HG03558 (cell line): ENCODE data around the gene CPD.
A peak's percentile ranks its signal among the peaks of the same experiment; 100 is the strongest.
"Not testable (repeated sequence)": the region's sequence is repeated elsewhere in the genome, so short reads cannot be mapped to it uniquely, and the experiment has no call there.

ENCODE experiments used
- ATAC-seq: cut with Tn5 transposase; IDR thresholded peaks from one replicate; pipeline ENCODE4 v1.9.1; 2021; ENCODE audit warnings: moderate number of reproducible peaks; ENCODE audit not compliant: unreplicated experiment; ENCODE audit errors: extremely low read depth

CPD gene

DNA sequence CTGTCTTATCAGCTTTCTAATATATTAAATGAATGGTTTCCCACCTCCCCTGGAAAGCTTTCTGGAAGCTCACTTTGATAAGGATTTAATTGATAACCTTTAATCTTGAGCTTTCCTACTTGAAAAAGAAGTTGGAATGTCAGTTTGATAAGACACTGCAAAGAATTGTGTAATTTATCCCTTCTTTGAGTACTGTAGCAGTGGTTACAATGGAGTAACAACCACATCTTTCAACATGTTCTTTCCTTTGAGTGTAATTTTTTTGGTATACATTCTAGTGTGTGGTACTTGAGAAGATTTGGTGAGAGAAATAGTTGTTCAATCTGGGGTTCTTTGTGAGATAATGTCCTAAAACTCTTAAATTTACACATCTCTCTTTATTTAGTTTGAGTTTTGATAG, 43.4 kb downstream of the CPD start:
- no peak for ATAC-seq

DNA sequence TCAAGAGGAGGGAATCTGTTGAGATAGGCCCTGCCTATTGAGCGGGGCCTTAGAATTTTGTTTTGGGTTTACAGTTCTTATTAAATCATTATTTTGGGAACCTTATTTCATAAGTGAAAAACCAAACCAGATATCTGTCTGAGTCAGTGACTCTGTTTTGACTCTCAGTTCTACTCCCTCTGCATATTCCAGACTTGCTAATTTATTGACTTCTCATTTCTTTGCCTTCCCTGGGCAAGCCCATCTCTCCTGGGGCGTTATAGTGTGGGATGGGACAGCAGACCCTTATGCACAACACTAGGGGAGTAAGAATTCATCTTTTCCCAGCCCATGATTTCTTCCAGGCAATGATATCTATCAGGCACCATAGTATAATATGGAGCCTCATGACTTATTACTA, 45.7 kb downstream of the CPD start:
- ATAC-seq: no peak

DNA sequence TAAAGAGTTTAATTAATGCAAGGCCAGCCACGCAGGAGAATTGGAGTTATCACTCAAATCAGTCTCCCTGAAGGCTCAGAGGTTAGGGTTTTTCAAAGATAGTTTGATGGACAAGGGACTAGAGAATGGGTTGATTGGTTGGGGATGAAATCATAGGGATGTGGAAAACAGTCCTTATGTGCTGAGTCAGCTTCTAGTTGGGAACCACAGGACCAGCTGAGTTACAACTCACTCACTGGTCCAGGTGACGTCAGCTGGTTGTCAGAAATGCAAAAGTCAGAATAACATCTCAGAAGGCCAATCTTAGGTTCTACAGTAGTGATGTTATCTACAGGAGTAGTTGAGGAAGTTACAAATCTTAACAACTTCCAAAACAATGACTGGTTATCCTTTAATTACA, 47.6 kb downstream of the CPD start:
- ATAC-seq: no peak

DNA sequence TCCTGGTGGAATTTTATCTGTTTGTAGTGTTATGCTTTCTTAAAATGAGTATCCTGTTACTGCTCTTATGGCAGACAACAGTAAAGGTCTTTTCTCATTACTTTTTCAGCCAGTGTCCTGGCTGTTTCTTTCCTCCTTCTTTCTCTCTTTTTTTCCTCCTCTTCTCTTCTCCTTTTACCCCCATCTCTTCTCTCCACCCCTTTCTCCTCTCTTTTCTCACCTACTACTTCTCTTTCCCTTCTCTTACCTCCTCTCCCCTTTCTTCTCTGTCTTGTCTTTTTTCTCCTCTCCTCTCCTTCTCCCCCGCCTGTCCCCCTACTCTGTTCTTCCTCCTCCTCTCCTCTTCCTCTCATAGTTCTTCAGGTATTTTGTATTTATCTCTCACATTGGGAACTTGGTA, 48.9 kb downstream of the CPD start:
- no peak for ATAC-seq

DNA sequence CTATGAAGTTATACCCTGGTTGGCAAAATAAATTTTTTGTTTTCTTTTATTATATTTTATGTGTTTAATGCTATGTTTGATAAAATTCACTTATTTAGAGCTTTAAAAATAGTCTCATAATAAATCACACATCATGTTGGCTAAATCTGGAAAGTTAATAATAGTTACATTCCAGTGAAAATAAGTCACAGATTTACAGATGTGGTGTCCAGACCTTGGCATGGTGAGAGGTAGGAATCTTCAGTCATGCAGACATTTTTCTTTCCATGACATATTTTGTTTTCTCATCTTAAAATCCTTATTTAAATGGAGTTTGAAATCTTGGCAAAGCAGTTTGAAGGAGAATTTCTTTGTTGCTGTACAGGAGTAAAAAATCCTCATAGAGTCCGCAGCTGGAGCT, 50.4 kb downstream of the CPD start:
- no peak for ATAC-seq

DNA sequence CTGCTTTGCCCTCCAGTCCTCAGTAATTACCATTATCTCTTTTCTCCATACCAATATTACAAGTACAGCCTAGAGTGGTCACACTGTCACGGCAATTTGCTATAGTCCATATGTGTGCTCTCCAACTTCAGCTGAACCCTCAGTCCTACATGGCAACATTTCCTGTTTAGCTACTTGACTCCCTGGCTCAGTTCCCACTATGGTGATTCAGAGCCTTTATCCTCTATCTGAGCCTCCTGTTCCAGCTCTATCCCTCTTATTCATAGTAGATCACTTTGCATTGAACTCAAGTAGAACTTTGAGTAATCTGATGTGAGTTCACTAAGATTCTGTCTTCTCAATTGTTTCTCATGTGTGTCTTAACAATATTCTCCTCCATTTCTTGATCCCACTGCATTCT, 54.8 kb downstream of the CPD start:
- ATAC-seq: no peak

DNA sequence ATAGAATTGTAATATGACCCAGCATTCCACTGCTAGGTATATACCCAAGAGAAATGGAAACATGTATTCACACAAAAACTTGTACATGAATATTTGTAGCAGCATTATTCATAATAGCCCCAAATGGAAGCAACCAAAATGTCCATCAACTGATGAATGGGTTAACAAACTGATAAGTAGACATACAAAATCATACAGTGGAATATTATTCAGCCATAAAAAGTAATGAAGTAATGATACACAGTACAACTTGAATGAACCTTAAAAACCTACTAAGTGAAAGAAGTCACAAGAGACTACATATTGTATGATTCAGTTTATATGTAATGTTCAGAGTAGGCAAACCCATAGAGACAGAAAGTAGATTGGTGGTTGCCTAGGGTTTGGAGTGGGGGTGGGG, 58.0 kb downstream of the CPD start:
- no peak for ATAC-seq

DNA sequence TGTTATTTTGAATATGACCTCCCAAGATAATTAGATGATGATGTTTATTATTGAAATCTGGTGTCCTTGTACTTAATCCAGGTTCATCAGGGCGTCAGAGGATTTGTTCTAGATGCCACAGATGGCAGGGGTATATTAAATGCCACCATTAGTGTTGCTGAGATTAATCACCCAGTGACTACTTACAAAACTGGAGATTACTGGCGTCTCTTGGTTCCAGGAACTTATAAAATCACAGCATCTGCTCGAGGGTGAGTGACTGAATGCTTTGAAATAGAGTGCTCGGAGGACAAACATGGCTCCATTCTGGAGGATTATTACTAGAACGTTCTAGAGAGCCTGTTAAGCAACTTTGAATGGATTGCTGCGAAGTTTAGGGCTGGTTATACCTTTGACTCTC, 65.0 kb downstream of the CPD start:
- no peak for ATAC-seq

DNA sequence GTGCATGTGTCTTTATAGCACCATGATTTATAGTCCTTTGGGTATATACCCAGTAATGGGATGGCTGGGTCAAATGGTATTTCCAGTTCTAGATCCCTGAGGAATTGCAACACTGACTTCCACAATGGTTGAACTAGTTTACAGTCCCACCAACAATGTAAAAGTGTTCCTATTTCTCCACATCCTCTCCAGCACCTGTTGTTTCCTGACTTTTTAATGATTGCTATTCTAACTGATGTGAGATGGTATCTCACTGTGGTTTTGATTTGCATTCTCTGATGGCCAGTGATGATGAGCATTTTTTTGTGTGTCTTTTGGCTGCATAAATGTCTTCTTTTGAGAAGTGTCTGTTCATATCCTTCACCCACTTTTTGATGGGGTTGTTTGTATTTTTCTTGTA, 67.9 kb downstream of the CPD start:
- not testable (repeated sequence) for ATAC-seq

DNA sequence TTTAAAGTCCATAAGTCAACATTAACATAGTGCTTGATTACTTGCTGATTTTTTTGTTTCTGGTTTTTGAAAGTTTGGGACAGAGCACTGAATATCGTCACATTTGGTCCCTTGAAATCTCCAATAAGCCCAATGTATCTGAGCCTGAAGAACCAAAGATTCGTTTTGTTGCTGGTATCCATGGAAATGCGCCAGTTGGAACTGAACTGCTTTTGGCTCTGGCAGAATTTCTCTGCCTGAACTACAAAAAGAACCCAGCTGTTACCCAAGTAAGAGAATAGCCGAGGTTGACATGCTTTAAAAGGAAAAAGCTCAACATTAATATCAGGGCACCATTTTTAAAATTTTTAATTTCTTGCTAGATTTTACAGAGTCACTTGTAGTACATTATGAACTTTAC, 70.8 kb downstream of the CPD start:
- no peak for ATAC-seq

DNA sequence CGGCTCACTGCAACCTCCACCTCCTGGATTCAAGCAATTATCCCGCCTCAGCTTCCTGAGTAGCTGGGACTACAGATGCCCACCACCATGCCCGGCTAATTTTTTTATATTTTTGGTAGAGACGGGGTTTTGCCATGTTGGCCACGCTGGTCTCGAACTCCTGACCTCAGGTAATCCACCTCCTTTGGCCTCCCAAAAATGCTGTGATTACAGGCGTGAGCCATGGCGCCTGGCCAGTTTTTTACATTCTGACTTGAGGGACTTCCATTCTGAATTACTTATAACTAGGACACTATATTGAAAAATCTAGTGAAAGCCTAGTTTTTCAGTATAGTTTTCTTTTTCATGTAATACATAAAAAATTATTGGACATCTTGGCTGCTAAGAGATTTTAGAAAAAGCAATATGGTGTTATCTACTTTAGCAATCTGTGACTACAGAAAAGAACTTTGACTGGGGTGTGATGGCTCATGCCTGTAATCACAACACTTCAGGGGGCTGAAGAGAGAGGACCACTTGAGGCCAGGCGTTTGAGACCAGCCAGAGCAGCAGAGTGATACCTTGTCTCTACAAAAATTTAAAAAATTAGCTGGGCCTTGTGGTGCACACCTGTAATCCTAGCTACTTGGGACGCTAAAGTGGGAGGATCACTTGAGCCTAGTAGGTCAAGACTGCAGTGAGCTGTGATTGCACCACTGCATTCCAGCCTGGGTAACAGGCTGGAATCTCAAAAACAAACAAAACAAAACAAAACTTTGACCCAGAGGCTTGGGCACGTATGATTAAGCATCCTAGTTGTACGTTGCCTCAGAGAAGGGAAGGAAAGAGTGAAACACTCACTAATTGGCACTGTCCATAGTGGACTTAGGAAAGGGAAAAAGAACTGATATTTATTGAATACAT, 71.6 kb downstream of the CPD start:
- no peak for ATAC-seq

DNA sequence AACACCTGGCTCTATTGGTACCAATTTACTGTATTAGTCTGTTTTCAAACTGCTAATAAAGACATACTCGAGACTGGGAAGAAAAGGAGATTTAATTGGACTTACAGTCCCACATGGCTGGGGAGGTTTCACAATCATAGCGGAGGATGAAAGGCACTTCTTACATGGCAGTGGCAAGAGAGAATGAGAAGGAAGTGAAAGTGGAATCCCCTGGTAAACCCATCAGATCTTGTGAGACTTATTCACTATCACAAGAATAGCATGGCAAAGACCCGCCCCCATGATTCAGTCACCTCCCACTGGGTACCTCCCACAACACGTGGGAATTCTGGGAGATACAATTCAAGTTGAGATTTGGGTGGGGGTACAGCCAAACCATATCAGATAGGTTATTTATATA, 75.9 kb downstream of the CPD start:
- ATAC-seq: no peak

DNA sequence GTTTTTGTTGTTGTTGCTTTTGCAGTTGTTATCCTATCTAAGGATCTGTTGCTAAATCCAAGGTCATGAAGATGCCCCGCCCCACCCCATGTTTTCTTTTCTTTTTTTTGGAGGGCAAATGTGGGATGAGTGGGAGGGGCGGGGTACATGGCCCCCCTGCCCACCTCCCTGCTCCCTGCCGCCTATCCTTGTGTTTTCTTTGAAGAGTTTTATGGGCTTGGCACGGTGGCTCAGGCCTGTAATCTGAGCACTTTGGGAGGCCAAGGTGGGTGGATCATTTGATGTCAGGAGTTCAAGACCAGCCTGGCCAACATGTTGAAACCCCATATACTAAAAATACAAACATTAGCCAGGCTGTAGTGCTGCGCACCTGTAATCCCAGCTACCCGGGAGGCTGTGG, 79.6 kb downstream of the CPD start:
- no peak for ATAC-seq

DNA sequence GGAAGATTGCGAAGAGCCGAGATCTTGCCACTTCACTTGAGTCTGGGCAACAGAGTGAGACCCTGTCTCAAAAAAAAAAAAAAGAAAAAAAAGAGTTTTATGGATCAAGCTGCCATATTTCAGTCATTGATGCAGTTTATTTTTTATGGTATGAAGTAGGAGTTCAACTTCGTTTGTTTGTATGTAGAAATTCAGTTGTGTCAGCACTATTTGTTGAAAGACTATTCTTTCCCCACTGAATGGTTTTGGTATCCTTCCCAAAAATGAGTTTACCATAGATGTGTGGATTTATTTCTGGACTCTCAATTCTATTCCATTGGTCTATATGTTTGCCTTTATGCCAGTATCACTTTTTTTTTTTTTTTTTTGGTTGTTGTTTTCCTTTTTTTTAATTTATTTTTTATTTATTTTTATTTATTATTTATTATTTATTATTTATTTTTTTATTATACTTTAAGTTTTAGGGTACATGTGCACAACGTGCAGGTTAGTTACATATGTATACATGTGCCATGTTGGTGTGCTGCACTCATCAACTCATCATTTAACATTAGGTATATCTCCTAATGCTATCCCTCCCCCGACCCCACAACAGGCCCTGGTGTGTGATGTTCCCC, 80.2 kb downstream of the CPD start:
- ATAC-seq: not testable (repeated sequence)

DNA sequence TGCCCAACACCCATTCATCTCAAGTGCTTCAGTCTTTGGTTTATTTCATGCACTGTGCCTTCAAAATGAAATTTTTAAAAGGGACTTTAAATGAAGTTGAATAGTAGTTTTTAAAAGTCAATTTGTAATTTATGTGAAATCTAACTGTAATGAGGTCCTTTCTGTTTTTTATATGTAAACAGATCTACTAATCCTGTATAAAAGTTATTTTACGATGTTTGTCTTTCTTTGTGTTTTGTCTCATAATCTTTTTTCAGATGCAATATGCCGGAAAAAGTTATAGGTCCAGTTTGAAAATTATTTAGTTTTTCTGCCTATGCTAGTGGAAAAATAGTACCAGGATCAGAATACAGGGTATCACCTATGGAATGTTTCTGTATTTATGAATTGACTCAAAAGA, 89.7 kb downstream of the CPD start:
- ATAC-seq: no peak

DNA sequence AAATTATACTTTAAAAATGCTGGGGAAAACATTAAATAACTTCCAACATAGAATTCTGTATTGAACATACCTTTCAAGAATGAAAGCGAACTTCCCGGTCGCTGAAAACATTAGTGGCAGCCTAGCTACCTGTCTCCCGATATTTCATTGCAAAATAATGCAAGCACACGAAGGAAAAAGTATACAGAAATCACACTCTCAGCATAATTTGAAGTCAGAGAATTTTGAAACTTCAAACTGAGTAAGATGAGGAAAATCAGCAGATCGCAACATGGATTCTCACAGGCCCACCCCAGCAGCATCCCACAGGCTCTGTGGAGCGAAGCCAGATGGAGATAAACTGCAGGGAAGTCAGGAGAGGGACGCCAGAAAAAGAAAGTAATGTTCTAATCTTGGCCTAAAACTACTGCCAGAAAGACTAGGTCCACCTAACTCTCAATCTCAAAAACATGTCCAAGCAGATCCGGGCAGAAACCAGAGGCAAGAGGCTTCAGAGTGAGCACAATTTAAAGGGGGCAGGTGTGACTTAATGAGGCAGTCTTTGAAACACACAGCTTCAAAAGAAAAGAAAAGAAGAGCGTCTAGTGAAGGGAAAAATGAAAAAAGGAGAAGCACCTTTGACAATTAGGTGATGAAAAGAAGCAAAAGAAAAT, 93.6 kb downstream of the CPD start:
- ATAC-seq: no peak

DNA sequence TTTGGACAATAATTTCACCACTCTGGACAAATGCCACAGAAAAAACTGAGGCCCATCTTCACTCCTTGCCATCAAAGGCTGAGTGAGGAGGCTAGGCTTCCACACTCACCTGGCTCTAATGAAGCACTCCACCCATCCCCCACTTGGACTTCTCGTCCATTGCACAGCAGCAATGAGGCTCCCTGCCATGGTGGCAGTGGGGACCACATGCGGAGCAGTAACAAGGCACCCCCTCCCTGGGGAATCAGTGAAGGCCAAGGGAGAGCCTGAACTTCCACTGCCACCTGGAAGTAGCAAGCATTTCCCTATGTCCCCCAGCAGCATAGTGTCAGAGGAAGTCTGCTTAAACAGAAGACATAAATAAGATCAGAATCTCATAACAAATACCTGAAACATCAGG, 96.5 kb downstream of the CPD start:
- ATAC-seq: no peak

DNA sequence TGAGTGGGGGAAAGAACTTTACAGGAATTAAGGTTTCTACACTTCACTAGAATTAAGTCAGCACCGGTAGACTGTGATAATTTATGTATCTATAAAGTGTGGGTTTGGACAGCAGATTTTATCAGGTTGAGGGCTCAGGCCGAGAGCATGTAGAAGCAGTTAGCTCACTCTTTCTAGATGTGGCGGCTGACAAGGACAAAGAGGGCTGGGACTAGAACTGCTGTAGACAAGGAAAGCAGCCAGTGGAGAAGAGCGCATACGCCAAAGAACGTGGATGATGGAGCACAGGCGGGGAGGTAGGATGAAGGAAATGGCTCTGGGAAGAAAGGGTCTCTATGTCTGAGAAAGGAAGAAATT, 98.0 kb downstream of the CPD start:
- no peak for ATAC-seq

DNA sequence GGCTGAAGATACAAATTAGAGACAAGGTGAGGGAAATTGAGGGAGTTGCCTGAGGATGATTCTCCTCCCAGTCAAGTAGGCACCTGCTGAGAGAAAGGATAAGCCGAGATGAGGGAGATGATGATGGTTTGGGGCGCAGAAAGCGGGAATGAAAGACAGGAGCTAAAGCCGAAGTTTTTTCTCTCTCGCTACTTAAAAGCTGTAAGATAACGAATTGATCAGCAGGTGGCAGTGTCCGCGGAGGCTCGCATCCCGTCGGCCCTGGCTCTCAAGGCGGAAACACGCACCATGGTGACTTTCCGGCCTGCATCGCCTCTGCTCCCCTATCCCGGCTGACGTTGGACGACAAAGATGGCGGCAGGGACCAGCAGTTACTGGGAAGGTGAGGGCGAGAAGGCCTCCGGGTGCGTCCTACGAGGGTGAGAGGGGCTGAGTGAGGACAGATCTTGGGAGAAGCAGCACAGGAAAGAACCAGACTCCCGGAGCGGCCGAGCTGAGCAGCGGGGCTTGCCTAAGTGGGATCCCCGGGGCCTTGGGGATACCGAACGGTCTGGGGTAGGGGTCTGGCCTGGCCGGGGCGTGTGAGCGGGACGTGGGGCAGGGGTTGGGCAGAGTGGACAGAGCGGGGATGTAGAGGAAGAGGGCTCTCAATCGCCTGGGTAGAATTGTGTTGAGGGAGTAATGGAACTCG, 98.5 kb downstream of the CPD start, which contains the start of gene GOSR1:
Gene GOSR1 (plus strand): TSS at position 326 of the 691 bp plus-strand sequence. CDS start 26 bp downstream, at position 352.
- peak; percentile 85 for ATAC-seq

DNA sequence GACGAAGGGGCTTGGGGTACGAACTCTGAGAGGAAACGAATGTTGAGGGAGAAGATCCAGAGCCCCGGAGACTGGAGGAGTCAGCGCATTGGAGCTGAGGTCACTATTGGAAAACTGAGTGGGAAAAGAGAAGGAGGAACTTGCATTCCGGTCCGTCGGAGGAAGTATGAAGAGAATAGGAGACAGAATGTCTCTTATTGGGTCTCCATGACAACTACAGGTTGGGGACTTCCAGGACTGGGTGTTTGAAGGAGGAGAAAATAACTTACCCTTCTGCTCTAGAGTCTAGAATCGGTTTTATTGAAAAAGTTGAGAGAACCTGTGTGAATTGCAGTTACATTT, 99.0 kb downstream of the CPD start:
- ATAC-seq: no peak

DNA sequence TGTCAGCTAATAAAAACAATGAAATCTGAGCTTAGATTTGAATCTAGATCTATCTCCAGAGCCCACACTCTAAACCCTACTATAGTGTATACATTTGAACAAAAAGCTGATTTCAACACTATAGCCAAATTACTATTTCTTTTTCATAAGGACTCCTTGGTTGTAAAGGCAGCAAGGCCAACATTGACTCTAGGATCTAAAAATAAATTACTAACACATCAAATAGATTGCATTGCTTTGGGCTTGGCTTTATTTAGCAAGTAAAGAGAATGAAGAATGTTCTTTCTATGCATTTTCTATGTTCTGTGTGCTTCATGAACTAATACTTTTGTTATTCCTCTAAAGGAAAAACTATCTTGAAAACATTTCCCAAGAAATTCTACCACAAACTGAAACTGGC, 103.8 kb downstream of the CPD start:
- no peak for ATAC-seq
